Loucy (cell line): ENCODE results near the gene TEX14.

Experiments
- CTCF ChIP-seq: fragments of 200-600 bp; sonication (generic); conservative IDR thresholded peaks from 2 replicates; pipeline ENCODE4 v1.5.1; 2014; ENCODE audit warnings: mild to moderate bottlenecking, antibody characterized with exemption, low read length
- EZH2phosphoT487 ChIP-seq: fragments of 200-600 bp; IDR thresholded peaks from 2 replicates; pipeline ENCODE4 v1.6.1; 2018; ENCODE audit warnings: antibody characterized with exemption, mild to moderate bottlenecking, moderate library complexity, borderline replicate concordance

GRCh38 chr17:58680038-58680369 is 11.8 kb downstream of the TEX14 start:
- TF ChIP-seq CTCF = no peak
- TF ChIP-seq EZH2phosphoT487 = no peak
